Smooth muscle cell (in vitro differentiated cells): ENCODE results near the gene DENND2D. TPM values are rescaled to one million over a fixed set of nuclear protein-coding genes. Genes with fewer than 3 reads are reported as not detected.

Experiments used
- DNase-seq: peaks from one replicate; lab custom pipeline; 2025; ENCODE audit not compliant: unreplicated experiment; lab: John Stamatoyannopoulos, UW
- H2AFZ ChIP-seq: fragments of 200-600 bp; sonication (generic); 2 replicates; pipeline ENCODE4 v1.6.0; 2016; ENCODE audit warnings: antibody characterized with exemption, low read depth, mild to moderate bottlenecking
- H3F3A ChIP-seq: fragments of 200-600 bp; sonication (generic); 2 replicates; pipeline ENCODE4 v1.6.0; 2017; ENCODE audit warnings: antibody characterized with exemption, low read depth
- H3K27ac ChIP-seq: fragments of 200-600 bp; sonication (generic); 2 replicates; pipeline ENCODE4 v1.5.1; 2016; ENCODE audit warnings: low read depth, mild to moderate bottlenecking
- H3K27me3 ChIP-seq: fragments of 200-600 bp; sonication (generic); 2 replicates; pipeline ENCODE4 v1.6.1; 2016; ENCODE audit warnings: low read depth, mild to moderate bottlenecking
- H3K36me3 ChIP-seq: fragments of 200-600 bp; sonication (generic); 2 replicates; pipeline ENCODE4 v1.5.1; 2016; ENCODE audit warnings: low read depth
- H3K4me1 ChIP-seq: fragments of 200-600 bp; sonication (generic); 2 replicates; pipeline ENCODE4 v1.5.1; 2016; ENCODE audit warnings: low read depth
- H3K4me2 ChIP-seq: fragments of 200-600 bp; sonication (generic); 2 replicates; pipeline ENCODE4 v1.6.0; 2016; ENCODE audit warnings: mild to moderate bottlenecking
- H3K4me3 ChIP-seq: fragments of 200-600 bp; sonication (generic); 2 replicates; pipeline ENCODE4 v1.5.1; 2016; ENCODE audit warnings: mild to moderate bottlenecking
- H3K79me2 ChIP-seq: fragments of 200-600 bp; sonication (generic); 2 replicates; pipeline ENCODE4 v1.6.0; 2016; ENCODE audit warnings: low read depth, mild to moderate bottlenecking
- H3K9ac ChIP-seq: fragments of 200-600 bp; sonication (generic); 2 replicates; pipeline ENCODE4 v1.6.0; 2016; ENCODE audit warnings: low read depth
- H3K9me3 ChIP-seq: fragments of 200-600 bp; sonication (generic); replicated peaks from 2 replicates; pipeline ENCODE4 v1.5.1; 2016; ENCODE audit warnings: low read depth
- H4K20me1 ChIP-seq: fragments of 200-600 bp; sonication (generic); 2 replicates; pipeline ENCODE4 v1.6.0; 2016; ENCODE audit warnings: low read depth
- CTCF ChIP-seq: fragments of 200-600 bp; sonication (generic); IDR thresholded peaks from 2 replicates; pipeline ENCODE4 v1.5.1; 2017; ENCODE audit warnings: borderline replicate concordance, mild to moderate bottlenecking, antibody characterized with exemption; ENCODE audit not compliant: insufficient read depth, poor library complexity, severe bottlenecking
- WGBS: methylation state at CpG from one replicate; pipeline ENCODE4 v1.1.7; 2016; ENCODE audit warnings: low lambda C conversion rate; 5-methylcytosine and 5-hydroxymethylcytosine counted together
- polyA plus RNA-seq: library from polyadenylated mRNA; unstranded; fragments of >200 nt; fragmentation: Nextera tagmentation; extraction: Ambion mirVana; gene quantifications from 2 replicates; pipeline ENCODE4 v1.2.1, GENCODE V29; 2016
- total RNA-seq: library from RNA; depleted of rRNA; stranded (reverse); fragments of >200 nt; gene quantifications from 2 replicates; pipeline ENCODE4 v1.2.3, GENCODE V29; 2014

The DENND2D gene
- total RNA-seq (1.1 and 3.7 TPM in 2 replicates), polyA plus RNA-seq (0.75 and 2.0 TPM in 2 replicates)

- Histone ChIP-seq H3K36me3 (no peaks in the 10 kb centered on the region), H3F3A (no peaks in the 10 kb centered on the region), H3K9ac (no peak within 1 kb of the TSS), H3K79me2 (no peaks in the 10 kb centered on the region), H3K9me3 (no peaks in the 10 kb centered on the region), H3K27me3 (no peaks in the 10 kb centered on the region), H3K4me2 (no peak within 1 kb of the TSS), H3K4me3 (no peak within 1 kb of the TSS), H3K4me1 (no peaks in the 10 kb centered on the region), H3K27ac (no peak within 1 kb of the TSS), H4K20me1 (no peaks in the 10 kb centered on the region), H2AFZ (no peak within 1 kb of the TSS)
- no peak for TF ChIP-seq CTCF
- 95% methylated on average over 17 of the region's 17 CpGs for WGBS
- DNase-seq = no peak
Measured at GRCh38 chr1:111199881-111200801, at the start of gene DENND2D. TSS of gene DENND2D (minus strand) at chr1:111200646. CDS start at chr1:111200459, 187 bp downstream.

DNA sequence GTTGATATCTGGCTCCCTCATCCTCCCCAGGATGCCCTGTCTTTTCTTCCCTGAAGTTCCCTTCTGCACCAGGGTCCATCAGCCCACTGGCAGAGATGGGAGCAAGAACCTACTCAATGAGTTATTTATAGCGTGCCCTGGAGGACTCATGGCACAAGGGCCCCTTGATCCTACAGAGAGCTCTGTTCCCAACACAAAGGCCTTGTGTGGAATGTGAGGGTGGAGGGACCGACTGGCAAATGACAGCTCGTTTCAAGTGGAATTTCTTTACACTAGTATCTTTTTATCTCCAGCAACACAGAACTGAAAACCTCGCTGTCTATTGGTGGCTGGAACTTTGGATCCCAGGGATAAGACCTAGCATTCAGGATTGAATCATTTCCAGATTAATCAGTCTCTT, 49.5 kb upstream of the DENND2D start:
- TF ChIP-seq CTCF = no peak
- H3K79me2 ChIP-seq = no peaks in the 10 kb centered on the region

GRCh38 chr1:111247125-111247838, 46.8 kb upstream of the DENND2D start:
- Histone ChIP-seq H3K27me3 (no peaks in the 10 kb centered on the region), H3K27ac (no peak overlapping the region), H3K9me3 (no peaks in the 10 kb centered on the region), H3K9ac (no peak overlapping the region), H3K79me2 (no peaks in the 10 kb centered on the region), H3K4me1 (peaks cover 3% of the 10 kb centered on the region), H3K4me2 (no peak overlapping the region), H3F3A (no peaks in the 10 kb centered on the region), H3K36me3 (no peaks in the 10 kb centered on the region), H3K4me3 (no peak overlapping the region), H4K20me1 (no peaks in the 10 kb centered on the region), H2AFZ (no peak overlapping the region)
- no peak for TF ChIP-seq CTCF
- WGBS = 94% methylated on average over 5 of the region's 5 CpGs
- no peak for DNase-seq

More for the DNA sequence above, 49.5 kb upstream of the DENND2D start:
- Histone ChIP-seq H2AFZ (no peak overlapping the region), H3K9ac (no peak overlapping the region), H3K4me2 (no peak overlapping the region), H3K4me1 (peaks cover 3% of the 10 kb centered on the region), H3F3A (no peaks in the 10 kb centered on the region), H4K20me1 (no peaks in the 10 kb centered on the region), H3K9me3 (no peaks in the 10 kb centered on the region), H3K27me3 (no peaks in the 10 kb centered on the region), H3K27ac (no peak overlapping the region), H3K36me3 (no peaks in the 10 kb centered on the region), H3K4me3 (no peak overlapping the region)
- 44% methylated on average over 4 of the region's 4 CpGs for WGBS
- no peak for DNase-seq
